Measurements from ENCODE around the gene SGSH.

The SGSH gene

DNA sequence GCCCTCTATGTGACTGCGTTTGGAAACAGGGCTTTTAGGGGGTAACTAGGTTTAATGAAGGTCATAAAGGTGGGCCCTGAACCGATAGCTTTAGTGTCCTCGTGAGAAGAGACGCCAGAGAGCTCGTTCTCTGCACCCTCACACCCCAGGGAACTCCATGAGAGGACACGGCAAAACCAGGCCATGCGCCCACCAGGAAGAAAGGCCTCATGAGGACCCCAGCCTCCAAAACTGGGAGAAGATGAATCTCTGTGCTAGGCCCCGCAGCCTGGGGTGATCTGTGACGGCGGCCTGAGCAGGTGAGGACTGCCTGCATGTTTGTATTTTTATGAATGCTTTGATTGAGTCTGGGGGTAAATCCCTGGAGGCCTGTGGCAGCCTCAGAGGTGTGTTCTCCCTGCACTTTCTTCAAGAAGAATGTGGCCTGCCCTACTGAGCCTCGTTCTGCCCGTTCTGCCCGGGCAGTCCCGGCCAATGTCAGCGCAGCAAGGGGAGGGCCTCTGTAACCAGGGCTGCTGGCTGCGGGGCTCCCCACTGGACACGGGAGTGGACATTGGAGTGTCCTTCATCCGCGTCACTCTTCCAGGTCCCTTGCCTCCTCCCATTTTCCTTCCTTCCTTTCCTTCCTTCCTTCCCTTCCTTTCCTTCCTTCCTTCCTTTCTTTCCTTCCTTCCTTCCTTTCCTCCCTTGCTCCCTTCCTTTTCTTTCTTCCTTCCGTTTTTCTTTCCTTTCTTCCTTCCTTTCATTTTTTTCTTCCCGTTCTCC, 33.7 kb upstream of the SGSH start:
- H3K4me3 ChIP-seq (replicated peaks; ENCODE audit: low read depth, low read length) = no peak overlapping the region
- no peak for DNase-seq (ENCODE audit: low read depth)
- TF ChIP-seq, protein P1, sequence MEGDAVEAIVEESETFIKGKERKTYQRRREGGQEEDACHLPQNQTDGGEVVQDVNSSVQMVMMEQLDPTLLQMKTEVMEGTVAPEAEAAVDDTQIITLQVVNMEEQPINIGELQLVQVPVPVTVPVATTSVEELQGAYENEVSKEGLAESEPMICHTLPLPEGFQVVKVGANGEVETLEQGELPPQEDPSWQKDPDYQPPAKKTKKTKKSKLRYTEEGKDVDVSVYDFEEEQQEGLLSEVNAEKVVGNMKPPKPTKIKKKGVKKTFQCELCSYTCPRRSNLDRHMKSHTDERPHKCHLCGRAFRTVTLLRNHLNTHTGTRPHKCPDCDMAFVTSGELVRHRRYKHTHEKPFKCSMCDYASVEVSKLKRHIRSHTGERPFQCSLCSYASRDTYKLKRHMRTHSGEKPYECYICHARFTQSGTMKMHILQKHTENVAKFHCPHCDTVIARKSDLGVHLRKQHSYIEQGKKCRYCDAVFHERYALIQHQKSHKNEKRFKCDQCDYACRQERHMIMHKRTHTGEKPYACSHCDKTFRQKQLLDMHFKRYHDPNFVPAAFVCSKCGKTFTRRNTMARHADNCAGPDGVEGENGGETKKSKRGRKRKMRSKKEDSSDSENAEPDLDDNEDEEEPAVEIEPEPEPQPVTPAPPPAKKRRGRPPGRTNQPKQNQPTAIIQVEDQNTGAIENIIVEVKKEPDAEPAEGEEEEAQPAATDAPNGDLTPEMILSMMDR (IDR thresholded peaks at IDR 0.05; ENCODE audit: low read length, missing control alignments) = no peak

DNA sequence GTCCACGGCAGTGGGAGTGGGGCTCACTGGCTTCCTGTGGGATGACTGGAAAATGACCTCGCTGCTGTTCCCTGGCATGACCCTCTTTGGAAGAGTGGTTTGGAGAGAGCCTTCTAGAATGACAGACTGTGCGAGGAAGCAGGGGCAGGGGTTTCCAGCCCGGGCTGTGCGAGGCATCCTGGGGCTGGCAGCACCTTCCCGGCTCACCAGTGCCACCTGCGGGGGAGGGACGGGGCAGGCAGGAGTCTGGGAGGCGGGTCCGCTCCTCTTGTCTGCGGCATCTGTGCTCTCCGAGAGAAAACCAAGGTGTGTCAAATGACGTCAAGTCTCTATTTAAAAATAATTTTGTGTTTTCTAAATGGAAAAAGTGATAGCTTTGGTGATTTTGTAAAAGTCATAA, 32.7 kb upstream of the SGSH start:
- H3K4me3 ChIP-seq (replicated peaks; ENCODE audit: low read depth, low read length) = no peak overlapping the region
- DNase-seq (ENCODE audit: low read depth) = peak; percentile 20
- TF ChIP-seq, protein P1 (IDR thresholded peaks at IDR 0.05; ENCODE audit: low read length, missing control alignments) = peak; percentile 29

DNA sequence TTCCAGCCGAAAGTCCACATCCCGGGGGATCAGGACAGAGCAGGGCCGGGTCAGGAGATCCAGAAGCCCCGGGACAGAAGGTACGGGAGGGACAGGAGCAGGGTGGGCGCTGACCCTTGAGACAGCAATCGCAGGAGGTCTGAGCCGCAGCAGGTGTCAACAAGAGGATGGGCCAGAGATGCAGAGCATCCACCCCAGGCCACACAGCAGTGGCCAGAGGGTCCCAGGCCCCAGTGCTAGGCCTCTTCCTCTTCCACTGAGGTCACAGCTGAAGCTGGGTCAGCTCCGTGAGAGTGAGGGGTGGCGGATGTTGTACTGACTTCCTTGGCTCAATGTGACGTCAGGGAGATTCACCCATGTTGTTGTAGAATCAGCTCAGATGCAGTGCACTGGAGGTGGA, 31.8 kb upstream of the SGSH start:
- no peak overlapping the region for H3K4me3 ChIP-seq (replicated peaks; ENCODE audit: low read depth, low read length)
- DNase-seq (ENCODE audit: low read depth) = no peak
- TF ChIP-seq, protein P1 (IDR thresholded peaks at IDR 0.05; ENCODE audit: low read length, missing control alignments) = no peak

DNA sequence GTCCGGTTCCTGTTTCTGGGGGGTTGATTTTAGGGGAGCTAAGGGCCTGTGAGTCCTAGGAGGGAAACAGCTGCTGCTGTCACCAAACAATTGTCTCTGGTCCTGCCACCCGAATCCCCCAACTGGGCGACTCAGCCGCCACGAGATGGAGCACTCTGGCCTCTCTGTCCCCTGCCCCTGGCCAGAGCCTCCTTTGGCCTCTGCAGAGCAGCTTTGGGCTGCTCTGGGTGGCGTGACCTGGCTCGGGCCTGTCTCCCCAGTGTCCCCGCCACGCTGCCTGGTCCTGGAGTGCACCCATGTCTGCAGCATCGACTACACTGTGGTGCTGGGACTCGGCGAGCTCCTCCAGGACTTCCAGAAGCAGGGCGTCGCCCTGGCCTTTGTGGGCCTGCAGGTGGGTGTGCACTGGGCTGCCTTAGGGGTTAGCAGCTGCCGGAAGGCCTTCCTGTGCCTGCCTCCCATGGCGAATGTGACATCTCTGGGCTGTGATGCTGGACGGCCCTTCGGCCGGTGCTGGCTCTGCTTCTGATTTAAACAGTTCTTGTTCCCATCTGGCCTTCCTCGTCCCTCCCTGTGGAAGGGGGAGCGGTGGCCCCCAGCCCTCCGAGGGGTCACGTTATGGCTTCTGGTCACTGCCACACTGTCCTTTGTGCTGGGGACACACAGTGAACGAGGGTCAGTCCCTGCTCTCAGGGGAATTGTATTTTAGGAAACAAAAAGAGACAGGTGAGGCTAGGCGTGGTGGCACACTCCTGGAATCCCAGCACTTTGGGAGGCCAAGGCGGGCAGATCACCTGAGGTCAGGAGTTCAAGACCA, 29.0 kb upstream of the SGSH start:
- H3K4me3 ChIP-seq (replicated peaks; ENCODE audit: low read depth, low read length) = no peak overlapping the region
- TF ChIP-seq, protein P1 (IDR thresholded peaks at IDR 0.05; ENCODE audit: low read length, missing control alignments) = no peak
- no peak for DNase-seq (ENCODE audit: low read depth)

DNA sequence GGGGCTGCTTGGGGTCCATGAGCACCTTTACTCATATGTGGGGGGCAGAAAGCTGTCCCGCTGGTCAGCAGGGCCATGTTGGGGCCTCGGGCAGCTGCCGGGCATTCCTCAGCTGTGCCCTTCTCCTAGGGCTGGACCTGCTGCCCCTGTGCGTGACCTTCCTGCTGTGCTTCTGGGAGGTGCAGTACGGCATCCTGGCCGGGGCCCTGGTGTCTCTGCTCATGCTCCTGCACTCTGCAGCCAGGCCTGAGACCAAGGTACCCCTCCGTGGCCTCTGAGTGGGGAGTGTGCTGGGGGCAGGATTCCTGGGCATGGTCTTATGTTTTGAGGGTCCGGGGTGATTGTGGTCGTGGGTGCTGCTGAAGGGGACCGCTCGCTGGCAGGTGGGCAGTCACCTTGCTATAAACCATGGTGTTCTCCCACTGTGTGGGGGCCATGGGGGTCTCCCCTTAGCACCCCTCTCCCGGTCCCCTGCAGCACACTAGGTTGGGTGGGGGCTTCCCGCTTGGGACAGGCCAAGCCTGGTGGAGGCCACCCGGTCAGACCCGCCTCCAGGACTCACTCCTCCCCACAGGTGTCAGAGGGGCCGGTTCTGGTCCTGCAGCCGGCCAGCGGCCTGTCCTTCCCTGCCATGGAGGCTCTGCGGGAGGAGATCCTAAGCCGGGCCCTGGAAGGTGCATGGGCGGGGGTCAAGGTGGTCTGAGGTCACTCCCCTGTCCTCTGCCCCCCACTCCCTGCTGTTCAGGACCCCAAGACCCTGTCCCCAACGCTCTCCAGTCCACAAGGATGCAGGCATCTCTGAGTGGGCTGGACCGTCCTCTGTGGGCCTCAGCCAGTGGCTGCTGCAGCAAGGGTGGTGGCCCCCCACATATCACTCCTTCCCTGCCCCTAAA, 28.1 kb upstream of the SGSH start:
- no peak overlapping the region for H3K4me3 ChIP-seq (replicated peaks; ENCODE audit: low read depth, low read length)
- TF ChIP-seq, protein P1 (IDR thresholded peaks at IDR 0.05; ENCODE audit: low read length, missing control alignments) = no peak
- DNase-seq (ENCODE audit: low read depth) = no peak

DNA sequence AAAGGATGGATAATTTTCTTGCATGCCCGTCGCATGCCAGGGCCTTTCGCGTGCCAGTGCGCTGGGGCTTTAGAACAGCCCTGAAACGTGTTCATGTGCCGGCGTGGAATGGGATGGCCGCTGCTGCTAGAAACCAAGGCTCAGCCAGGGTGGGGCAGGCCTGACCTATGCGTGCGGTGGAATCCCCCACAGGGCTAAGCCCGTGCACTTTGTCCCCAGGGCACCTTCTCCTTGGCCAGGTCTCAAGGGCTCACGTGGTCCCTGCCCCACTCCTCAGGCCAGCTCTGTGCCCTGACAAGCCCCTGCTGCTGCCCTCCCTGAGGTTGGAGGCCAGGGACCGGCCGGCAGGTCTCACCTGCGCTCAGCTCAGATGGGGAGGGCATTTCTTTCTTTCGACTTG, 27.4 kb upstream of the SGSH start:
- TF ChIP-seq, protein P1 (IDR thresholded peaks at IDR 0.05; ENCODE audit: low read length, missing control alignments) = no peak
- H3K4me3 ChIP-seq (replicated peaks; ENCODE audit: low read depth, low read length) = no peak overlapping the region
- no peak for DNase-seq (ENCODE audit: low read depth)

Measured in fibroblast of pulmonary artery (primary cell).